Activated gamma-delta T cell treated with anti-CD3 and anti-CD28 coated beads, Interleukin-2, amount 50 U/mL, for 16 hours (primary cell): ENCODE measurements around the gene C1orf174.

Experiments used
- DNase-seq: peaks from one replicate; pipeline ENCODE4 v3.0.0-alpha.2; 2020; ENCODE audit warnings: low read depth

C1orf174 gene

DNA sequence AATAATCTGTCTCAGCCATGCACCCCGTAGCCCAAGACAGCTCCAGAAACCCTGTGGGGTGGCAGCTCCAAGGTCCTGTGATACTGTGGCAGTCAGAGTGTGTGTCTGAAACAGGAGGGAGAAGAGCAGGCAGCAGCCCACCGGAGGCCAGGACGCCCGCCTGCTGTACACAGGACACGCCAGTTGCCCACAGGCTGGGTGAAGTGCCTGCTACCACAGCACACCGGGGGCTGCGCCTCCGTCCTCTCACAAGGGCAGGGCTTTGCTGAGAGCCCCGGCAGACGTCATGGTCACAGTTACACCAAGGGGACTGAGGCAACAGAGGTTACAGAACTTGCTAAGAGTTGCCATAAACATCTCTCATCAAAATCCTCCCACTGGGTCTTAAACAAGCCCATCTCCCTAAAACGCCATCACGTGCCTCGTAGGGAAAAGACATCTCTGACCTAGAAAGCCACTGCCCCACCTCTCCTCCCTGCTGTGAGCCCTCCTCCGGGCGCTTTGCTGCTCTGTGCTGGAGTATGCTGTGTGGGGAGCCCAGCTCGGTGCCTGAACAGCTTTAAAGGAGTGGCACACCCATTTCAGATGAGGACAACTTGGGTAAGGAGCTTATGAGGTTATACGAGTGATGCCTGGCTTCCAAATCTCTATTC, 5.3 kb downstream of the C1orf174 start:
- no peak for DNase-seq

DNA sequence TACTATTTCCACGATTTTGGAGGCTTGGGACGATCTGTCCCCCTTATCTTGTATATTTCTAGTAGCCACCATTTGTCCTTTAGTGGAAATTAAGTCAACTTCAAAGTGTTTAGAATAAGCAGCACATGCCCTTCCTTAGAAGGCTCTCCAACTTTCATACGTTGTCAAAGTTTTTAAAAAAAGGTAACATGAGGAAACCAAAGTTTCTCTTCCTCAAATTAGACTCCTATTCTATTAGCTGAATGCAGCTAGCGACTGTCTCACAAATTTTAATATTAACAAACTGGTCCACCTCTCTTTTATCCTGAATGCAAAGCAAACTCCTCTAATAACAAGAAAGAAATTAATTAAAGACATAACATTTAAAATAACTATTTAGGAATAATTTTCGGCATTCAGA, 6.9 kb downstream of the C1orf174 start:
- no peak for DNase-seq

DNA sequence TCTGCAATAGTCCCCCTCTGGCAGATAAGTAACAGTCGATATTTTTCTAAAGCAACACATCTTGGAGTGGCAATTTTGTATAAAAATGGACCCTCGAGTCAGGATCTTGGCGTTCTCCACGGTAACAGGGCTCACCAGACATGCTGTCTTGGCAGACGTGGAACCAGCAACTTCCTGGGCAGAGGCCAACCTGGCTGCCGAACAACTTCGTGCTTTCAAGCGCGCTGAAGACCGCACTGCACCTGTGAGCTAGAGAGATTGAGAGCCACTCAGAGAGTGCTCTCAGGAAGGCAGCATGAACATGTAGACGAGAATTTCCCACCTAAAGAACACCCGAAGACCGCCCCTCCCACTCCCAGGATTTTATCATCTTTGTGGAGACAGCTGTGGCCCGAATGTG, 7.3 kb downstream of the C1orf174 start:
- no peak for DNase-seq

DNA sequence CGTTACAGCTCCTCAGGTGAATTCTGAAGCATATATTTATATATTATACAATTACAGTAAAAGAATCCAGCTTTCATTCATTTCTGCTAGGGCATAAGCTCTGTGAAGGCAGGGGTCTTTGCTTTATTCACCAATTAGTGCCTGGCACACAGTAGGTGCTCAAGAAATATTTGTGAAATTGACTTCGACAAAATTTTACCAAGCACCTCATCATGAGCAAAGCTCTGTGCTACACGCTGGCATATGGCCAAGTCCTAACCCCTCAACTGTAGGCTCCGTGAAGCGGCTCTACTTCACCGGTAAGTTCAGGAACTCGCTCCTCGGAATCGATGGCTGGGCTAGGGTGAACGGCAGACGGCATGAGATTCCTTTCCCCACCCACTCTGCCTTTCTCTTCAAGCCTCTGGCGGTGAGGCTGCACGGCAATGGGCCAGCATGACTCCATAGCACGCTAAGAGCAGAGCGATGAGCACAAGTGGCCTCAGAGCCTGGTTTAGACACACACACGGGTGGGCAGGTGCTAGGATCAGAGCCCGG, 8.7 kb downstream of the C1orf174 start:
- no peak for DNase-seq

DNA sequence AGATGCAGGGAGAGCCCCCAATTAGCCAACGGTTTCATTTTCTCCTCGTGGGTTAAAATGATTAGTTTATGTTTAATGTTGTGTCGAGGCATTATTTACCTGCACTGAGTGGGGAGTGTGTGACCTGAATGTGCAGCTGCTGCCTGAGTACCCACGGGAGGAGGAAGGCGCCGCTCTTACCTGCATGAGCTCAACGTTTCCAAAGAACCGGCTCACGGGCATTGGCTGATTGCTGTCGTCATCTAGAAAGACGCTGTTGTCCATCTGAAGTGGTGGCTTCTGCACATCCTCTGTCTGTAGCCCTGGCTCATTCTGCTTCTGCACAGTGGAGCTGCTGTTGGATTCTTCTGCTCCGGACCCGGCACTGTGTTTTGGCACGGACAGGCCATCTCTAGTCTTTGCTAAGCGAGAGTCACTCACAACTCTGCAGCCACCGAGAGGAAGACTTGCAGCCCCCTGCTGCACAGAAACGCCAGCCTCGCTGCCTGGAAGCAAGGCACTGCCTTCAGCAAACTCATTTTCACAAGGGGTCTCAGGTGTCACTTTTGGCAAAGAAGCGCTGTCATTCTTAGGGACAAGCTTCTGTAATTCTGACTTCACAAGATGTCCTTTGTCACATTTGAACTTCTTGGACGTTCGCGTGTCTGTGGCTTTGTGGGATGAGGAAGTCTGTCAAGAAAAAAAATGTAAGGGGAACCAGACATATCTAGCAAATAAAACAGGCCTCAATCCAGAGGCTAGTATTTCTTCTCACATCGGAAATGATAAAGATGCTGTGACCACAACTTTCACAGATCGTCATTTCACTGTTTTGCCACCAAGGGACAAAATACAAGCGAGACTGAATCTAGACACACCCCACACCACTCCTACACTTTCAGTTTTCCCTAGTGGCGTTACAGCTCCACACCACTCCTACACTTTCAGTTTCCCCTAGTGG, 9.4 kb downstream of the C1orf174 start:
- no peak for DNase-seq

DNA sequence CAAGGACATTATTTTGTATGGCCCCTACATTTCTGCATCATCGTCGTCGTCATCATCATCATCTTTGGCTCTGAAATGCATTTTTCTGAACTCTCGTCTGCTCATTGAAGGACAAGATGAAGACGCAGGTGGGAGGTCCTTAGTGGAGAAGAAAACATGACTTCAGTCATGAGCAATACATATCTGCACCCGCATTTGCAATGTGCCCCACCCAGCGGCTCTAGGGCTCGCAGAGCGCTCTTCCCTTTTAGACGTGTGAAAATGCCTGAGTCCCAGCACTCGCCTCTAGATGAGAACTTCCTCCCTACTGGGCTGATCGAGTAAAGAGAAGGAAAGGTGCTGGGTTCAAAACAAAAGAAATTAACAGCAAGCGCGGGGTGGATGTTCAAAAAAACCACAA, 10.1 kb downstream of the C1orf174 start:
- DNase-seq, result no peak

DNA sequence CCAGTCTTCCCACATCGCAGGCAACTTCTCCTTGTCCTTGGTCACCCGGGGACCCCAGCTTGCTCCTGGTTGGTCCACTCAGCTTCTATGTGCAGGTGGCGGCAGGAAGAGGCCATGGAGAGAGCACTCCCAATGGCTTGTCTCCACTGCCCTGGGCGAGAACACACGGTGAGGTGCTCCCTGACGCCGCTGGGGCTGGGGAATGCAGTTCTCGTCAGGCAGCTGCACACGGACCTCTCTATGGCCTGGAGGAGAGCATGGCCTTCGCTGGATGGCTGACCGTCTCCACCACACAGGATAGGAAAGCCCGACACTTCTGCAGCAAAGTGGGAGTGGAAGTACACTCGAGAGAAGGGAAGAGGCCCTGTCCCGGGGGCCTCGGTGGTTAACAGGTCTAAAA, 11.8 kb downstream of the C1orf174 start:
- no peak for DNase-seq

DNA sequence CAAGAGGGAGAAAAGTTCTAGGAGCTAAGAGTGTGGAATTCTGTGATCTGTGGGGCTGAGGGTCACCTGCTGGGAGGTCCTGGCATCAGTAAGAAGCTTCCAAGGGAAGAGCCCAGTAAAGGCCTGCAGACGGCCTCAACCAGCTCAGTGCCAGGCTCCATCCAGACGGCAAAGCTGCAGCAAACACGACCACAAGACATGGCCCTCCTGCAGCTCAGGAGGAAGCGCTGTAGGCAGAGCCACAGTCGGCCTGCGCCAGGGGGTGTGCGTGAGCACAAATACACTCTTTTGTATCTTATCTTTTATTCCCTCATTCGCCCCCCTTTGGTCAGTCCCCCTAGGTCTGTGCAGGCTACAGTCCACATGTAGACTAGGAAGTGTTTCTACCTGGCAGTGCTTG, 13.4 kb downstream of the C1orf174 start:
- no peak for DNase-seq

DNA sequence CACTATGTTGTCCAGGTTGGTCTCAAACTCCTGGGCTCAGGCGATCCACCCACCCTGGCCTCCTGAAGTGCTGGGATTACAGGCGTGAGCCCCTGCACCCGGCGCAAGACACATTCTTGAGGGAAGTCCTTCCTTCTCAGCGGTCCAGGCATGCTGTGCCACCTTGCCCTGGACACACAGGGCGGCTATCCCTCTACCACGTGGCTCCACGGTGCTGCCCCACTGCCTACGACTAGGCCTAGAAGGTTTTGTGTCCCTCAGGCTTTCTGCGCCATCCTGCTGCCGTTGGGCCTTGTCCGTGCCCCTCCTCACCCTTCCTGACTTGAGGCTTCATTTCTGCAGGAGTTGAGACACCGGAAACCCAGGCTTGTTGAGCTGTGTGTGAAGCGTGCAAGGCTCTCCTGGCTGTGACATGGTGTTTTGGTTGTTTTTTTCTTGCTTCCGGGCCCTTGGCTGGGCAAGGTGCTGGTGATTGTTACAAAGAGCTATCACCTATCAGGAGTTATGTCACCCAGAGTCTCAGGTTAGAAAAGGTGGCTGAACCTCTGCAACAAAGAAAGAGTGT, 13.9 kb downstream of the C1orf174 start:
- no peak for DNase-seq

DNA sequence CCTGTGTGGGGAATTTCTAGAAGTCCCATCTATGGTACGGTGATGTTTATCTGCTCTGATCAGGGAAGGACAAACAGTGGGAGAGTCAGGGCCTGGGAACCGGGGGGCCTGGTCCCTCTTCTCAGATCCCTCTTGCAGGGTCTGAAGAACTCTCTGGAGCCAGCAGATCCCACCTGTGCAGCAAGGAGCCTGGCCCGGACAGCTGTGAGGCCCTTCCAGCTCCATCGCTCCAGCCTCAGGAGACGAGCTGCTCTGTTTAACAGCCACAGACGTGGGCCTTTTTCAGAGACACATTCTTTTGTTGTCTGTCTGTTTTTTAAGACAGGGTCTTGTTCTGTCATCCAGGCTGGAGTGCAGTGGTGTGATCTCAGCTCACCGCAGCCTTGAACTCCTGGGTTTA, 14.5 kb downstream of the C1orf174 start:
- DNase-seq, result no peak

DNA sequence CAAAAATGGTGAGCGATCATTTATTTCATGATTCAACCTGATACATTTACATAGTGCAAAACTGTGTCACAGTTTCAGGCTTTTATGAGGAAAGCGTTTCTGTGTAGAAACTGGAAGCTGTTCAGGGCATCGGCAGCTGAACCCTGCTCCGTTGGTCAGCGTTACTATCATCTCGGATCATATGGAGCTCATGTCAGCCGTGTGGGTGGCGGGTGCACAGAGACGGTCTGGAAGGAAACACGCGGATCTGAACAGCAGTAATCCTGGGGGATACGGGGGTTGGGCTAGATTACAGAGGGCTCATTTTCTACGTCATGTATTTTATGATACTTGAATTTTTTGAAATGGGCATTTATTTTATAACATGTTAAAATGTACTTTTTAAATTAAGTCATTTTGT, 15.1 kb downstream of the C1orf174 start:
- no peak for DNase-seq

DNA sequence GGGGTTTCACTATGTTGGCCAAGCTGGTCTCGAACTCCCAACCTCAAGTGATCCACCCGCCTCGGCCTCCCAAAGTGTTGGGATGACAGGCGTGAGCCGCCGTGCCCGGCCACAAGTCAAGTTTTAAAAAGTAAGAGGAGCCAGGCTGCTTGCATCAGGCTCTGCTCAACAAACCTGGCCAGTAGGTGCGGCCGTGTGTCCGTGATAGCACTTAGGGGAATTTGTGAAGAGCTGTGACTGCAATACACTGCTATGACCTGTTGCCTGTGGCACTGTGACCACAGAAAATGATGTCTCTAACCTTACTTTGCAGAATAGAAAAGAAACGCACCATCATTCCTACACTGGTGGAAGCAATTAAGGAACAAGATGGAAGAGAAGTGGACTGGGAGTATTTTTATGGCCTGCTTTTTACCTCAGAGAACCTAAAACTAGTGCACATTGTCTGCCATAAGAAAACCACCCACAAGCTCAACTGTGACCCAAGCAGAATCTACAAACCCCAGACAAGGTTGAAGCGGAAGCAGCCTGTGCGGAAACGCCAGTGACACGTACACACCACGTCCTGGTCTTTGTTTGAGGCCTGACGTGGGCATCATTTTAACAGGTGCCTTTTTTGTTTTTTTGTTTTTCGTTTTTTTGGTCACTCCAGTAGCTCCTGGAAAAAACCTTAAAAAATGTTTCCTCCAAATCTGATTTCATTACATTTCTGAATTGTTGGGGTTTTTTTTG, 16.7 kb downstream of the C1orf174 start:
- no peak for DNase-seq

DNA sequence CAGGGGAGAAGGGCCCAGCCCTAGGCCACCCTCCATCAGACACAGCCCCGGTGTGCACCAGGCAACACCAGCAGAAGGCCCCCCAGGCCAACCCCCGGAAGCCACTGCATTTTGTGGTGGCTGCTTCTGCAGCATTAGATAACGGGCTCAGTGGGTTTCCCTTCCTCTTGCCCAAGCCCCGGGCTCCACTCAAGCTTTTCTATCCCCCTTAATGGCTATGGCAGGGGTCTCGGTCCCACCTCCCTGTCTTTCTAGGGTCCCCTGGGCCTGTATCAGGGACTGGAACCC, 18.9 kb downstream of the C1orf174 start:
- DNase-seq, result no peak

DNA sequence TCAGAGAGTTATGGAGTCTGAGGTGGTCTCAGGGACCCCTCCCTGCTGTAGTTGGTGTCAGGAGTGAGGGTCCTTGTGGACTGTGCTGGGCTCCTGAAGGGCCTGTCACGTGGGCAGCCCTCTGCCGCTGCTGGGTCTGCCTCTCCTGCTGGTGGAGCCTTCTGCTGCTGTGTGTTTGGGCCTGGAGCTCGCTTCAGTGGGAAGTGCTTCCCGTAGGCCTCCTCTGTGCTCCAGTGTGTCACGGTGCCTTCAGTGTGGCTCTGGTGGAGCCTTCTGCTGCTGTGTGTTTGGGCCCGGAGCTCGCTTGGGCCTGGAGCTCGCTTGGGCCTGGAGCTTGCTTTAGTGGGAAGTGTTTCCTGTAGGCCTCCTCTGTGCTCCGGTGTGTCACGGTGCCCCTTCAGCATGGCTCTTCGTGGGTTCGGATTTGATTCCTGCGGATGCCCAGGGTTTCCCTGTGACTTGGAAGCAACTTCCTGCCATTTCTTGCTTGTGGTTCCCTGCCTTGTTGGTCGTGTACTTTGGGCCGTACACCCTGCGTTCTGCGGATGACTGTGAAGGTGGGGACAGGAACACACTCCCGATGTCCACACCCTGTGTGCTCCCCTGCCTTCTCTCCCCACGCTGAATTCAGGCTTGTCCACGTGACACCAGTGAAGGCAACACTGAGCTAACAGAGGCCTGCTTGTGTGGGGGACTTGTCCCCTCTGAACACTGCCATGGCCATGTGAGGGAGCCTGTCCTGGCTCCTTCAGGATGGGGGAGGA, 19.5 kb downstream of the C1orf174 start:
- no peak for DNase-seq

DNA sequence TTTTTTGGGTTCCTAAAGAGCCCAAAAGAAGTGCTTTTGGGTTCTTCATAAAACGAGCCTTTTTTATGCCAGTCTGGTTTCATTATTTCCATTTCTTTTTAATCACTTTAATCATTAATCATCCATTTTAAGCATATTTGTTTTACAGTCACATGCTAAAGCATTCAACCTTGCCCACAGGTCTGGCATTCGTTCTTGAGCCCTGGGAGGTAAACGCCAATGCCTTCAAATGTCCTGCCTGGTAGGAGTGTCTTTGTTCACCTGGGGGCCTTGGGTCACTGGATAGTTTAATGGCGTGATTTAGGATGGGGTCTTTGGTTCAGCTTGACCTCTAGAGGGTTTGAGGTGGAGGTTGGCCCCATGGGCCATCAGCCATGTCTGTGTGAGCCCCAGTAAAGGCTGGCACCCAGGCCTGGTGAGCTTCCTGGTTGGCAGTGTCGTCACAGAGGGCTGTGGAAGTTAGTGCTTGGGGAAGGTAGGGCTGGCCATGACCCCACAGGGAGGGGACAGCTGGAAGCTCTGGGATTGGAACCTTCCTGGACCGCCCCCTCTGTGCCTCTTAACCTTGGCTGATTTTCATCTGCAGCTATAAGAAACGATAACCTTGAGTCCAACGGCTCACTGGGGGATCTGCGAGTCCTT, 20.2 kb downstream of the C1orf174 start:
- DNase-seq, result no peak

DNA sequence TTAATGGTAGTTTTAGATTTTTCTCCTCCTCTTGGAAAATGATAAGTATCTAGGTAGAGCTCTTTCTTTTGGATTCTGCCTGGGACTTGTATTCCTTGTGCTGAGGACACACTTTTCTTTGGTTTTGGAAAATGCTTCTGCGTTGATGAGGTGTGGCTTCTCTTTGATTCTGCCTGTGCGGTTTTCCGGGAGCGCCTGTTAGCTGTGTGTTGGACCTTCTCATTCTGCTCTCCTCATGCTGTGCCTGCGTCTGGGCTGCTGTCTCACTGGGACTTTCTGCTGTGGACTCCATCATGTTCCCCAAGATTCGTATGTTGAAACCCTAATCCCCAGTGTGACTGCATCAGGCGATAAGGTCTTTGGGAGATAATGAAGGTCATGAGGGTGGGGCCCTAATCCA, 21.0 kb downstream of the C1orf174 start:
- DNase-seq, result no peak

DNA sequence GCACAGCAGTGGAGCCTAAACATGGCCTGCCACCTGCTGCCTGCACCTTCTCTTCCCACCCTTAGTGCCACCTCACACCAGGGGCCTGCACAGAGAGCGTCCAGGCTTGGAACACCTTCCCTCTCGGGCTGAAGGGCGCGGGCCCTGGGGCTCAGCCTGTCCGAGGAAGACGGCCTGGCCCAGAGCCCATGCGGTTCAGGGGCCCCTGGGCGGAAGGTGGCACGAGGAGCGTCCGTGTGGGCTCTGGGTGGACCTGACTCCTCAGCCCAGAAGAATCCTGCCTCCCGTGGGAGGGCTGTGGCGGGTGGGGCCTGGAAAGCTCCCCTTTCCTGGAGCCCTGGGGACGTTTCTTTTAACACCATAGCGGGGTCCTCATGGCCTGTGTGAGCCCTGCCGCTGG, 23.4 kb downstream of the C1orf174 start:
- no peak for DNase-seq

DNA sequence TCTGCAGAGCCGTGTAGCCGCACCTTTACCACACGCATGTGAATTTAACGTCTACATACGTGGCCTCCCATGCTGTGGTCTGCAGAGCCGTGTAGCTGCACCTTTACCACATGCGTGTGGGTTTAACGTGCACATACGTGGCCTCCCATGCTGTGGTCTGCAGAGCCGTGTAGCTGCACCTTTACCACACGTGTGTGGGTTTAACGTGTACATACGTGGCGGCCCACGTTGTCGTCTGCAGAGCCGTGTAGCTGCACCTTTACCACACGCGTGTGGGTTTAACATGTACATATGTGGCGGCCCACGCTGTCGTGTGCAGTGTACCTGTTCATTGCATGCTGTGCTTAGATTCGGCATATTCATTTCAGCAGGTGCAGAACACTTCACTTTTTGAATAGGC, 25.3 kb downstream of the C1orf174 start:
- no peak for DNase-seq

DNA sequence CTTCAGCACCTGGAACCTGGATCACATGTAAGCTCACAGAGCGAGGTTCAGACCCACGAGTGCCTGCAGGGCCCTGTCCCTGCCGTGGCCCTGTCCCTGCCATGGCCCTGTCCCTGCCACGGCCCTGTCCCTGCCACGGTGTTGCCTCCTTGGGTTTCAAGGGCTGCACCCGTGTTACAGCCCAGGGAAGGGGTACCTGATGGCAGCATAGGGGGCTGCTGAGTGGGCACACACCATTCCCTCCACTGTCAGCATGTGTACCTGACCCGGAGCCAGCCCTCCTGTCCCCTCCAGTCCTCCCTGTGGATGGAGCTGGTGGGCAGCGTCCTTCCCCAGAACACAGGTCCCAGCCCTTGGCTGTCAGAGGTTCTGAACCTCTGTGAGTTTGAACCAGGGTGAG, 27.5 kb downstream of the C1orf174 start:
- no peak for DNase-seq

DNA sequence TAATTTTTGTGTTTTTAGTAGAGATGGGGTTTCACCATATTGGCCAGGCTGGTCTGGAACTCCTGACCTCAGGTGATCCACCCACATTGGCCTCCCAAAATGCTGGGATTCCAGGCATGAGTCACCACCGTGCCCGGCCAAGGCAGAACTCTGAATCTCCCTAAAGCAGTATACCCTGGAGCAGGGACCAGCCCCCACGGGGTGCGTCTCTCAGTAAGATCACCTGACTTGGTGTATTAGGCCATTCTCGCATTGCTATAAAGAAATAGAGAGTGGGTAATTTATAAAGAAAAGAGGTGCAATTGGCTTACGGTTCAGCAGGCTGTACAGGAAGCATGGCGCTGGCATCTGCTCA, 28.6 kb downstream of the C1orf174 start:
- no peak for DNase-seq

DNA sequence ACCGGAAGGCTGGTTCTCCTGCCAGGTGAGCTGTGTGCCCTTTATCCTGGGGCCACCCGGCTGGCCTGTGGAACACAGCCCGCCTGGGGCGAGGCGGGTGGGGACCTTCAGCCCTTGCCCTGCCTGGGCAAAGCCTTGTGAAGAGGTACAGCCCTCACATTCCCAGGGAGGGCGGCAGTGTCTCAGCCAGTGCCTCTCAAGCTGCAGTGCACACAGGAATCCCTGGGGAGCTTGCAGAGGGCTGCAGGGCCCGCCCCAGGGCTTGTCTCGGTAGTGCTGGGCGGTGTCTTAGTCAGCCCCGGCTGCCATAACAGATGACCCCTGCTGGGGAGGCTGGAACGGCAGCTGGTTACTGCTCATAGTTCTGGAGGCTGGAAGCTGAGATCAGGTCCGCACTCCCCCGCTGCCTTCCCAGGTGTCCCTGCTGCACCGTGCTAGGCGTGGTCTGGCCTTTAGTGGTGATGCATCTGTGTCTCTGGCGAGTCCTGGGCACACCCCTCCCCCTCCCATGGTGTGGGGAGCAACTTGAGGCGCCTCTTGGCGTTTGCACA, 30.2 kb downstream of the C1orf174 start:
- DNase-seq, result no peak
